ENCODE data around the gene PTPRZ1. TPM values are rescaled to one million over a fixed set of nuclear protein-coding genes. Genes with fewer than 3 reads are reported as not detected.

The PTPRZ1 gene
- total and polyA plus RNA-seq, 2 of the 13 experiments (the other 11 are each of a cell fraction or from before 2014, with no cell fraction given): not detected

- no peak for TF ChIP-seq NR2F1 (CRISPR knock-in tag; IDR thresholded peaks at IDR 0.05)
- TF ChIP-seq ZNF10 (CRISPR knock-in tag; IDR thresholded peaks at IDR 0.05; ENCODE audit: borderline replicate concordance, low read depth): no peak
- no peak for TF ChIP-seq SMAD1 (CRISPR knock-in tag; IDR thresholded peaks at IDR 0.05; ENCODE audit: borderline replicate concordance, low read depth)
- TF ChIP-seq RFX3 (CRISPR knock-in tag; IDR thresholded peaks at IDR 0.05): no peak
- no peak for TF ChIP-seq ZNF281 (CRISPR knock-in tag; IDR thresholded peaks at IDR 0.05; ENCODE audit: borderline replicate concordance)
- no peak for TF ChIP-seq RCOR2 (CRISPR knock-in tag; IDR thresholded peaks at IDR 0.05)
- TF ChIP-seq POGZ (CRISPR knock-in tag; IDR thresholded peaks at IDR 0.05): no peak
- no peak for TF ChIP-seq MIER2 (CRISPR knock-in tag; IDR thresholded peaks at IDR 0.05)
- TF ChIP-seq CSRNP2 (CRISPR knock-in tag; conservative IDR thresholded peaks at IDR 0.05; ENCODE audit: low read depth): no peak
- no peak for TF ChIP-seq SIN3A (IDR thresholded peaks at IDR 0.05; ENCODE audit: borderline replicate concordance, low read depth, low read length)
- no peak for TF ChIP-seq ZFYVE20 (CRISPR knock-in tag; IDR thresholded peaks at IDR 0.05; ENCODE audit: borderline replicate concordance, low read depth)
- no peak for TF ChIP-seq ZNF616 (CRISPR knock-in tag; IDR thresholded peaks at IDR 0.05; ENCODE audit: low read depth)
- TF ChIP-seq IRF9 (CRISPR knock-in tag; IDR thresholded peaks at IDR 0.05; ENCODE audit: borderline replicate concordance): no peak
- no peak for TF ChIP-seq MED8 (CRISPR knock-in tag; IDR thresholded peaks at IDR 0.05; ENCODE audit: insufficient replicate concordance)
- TF ChIP-seq SRSF9 (IDR thresholded peaks at IDR 0.05; ENCODE audit: borderline replicate concordance, insufficient read depth, low read depth, low read length, poor library complexity, severe bottlenecking): no peak
- no peak for TF ChIP-seq TRIM22 (IDR thresholded peaks at IDR 0.05)
- TF ChIP-seq ZBTB26 (CRISPR knock-in tag; IDR thresholded peaks at IDR 0.05; ENCODE audit: borderline replicate concordance): no peak
- no peak for TF ChIP-seq RNF2 (conservative IDR thresholded peaks at IDR 0.05; ENCODE audit: low read depth)
Measured at GRCh38 chr7:121873289-121874194, 581 bp downstream of the PTPRZ1 start (continued).
